HEK293 (cell line): ENCODE results near the gene KIF23.

Experiments used
- CTCF ChIA-PET: fragments of 350-600 bp; formaldehyde crosslinking; extraction: SDS; loops from one replicate; lab custom pipeline; 2021; ENCODE audit warnings: antibody characterized with exemption; lab: Yijun Ruan, JAX
- POLR2A ChIA-PET: fragments of 300-600 bp; formaldehyde crosslinking; extraction: SDS; loops from one replicate; lab custom pipeline; 2020; ENCODE audit warnings: antibody characterized with exemption, inconsistent platforms; lab: Yijun Ruan, JAX
- H3K27ac ChIP-seq: fragments of 200-500 bp; sonication (Bioruptor generic); 2 replicates; pipeline ENCODE4 v1.5.1; 2014; ENCODE audit warnings: low read depth, low read length, control low read depth, inconsistent platforms; ENCODE audit errors: extremely low read depth
- H3K36me3 ChIP-seq, 2 experiments: fragments of 200-500 bp in 1 of 2; sonication (Bioruptor generic) in 1 of 2; 1 replicate in 1 of 2; 2 replicates in 1 of 2; pipeline ENCODE4 v1.5.1; 2014 to 2017; ENCODE audit warnings: inconsistent platforms in 2 of 2, low read length in 2 of 2; ENCODE audit not compliant: control insufficient read depth in 2 of 2, insufficient read depth in 1 of 2
- H3K4me1 ChIP-seq: fragments of 200-500 bp; sonication (Bioruptor generic); 2 replicates; pipeline ENCODE4 v1.5.1; 2014; ENCODE audit warnings: mild to moderate bottlenecking, low read length, inconsistent platforms; ENCODE audit not compliant: control insufficient read depth, insufficient read depth
- H3K4me3 ChIP-seq: 2 replicates; pipeline ENCODE4 v1.5.1; 2011; ENCODE audit warnings: low read depth, mild to moderate bottlenecking, control low read depth, low read length, moderate library complexity
- H3K9me3 ChIP-seq: fragments of 200-500 bp; sonication (Bioruptor generic); 2 replicates; pipeline ENCODE4 v1.5.1; 2014; ENCODE audit warnings: low read depth, low read length, inconsistent platforms; ENCODE audit not compliant: control insufficient read depth, insufficient read depth
- HOXD13 ChIP-seq: sonication (generic); formaldehyde crosslinking; IDR thresholded peaks from 2 replicates; pipeline ENCODE4 v1.8.0; 2022; ENCODE audit warnings: missing genetic modification reagents, borderline replicate concordance
- PRDM10 ChIP-seq: fragments of 450-650 bp; formaldehyde crosslinking; IDR thresholded peaks from 2 replicates; pipeline ENCODE4 v1.5.1; 2016; ENCODE audit warnings: missing biosample characterization, missing genetic modification characterization
- PRDM2 ChIP-seq: fragments of 450-650 bp; formaldehyde crosslinking; IDR thresholded peaks from 2 replicates; pipeline ENCODE4 v1.5.1; 2016; ENCODE audit warnings: missing biosample characterization, missing genetic modification characterization, borderline replicate concordance
- PRDM4 ChIP-seq: fragments of 450-650 bp; formaldehyde crosslinking; IDR thresholded peaks from 2 replicates; pipeline ENCODE4 v1.5.1; 2017; ENCODE audit warnings: missing biosample characterization, missing genetic modification characterization
- ZBTB21 ChIP-seq: fragments of 450-650 bp; formaldehyde crosslinking; IDR thresholded peaks from 2 replicates; pipeline ENCODE4 v1.5.1; 2017; ENCODE audit warnings: missing biosample characterization, missing genetic modification characterization
- ZBTB44 ChIP-seq: fragments of 450-650 bp; IDR thresholded peaks from 2 replicates; pipeline ENCODE4 v1.5.1; 2018; ENCODE audit warnings: missing biosample characterization, mild to moderate bottlenecking, missing genetic modification characterization
- ZNF148 ChIP-seq: fragments of 450-650 bp; formaldehyde crosslinking; IDR thresholded peaks from 2 replicates; pipeline ENCODE4 v1.5.0; 2017; ENCODE audit warnings: missing biosample characterization, missing genetic modification characterization, borderline replicate concordance
- ZNF510 ChIP-seq: fragments of 450-650 bp; formaldehyde crosslinking; IDR thresholded peaks from 2 replicates; pipeline ENCODE4 v1.5.1; 2018; ENCODE audit warnings: mild to moderate bottlenecking, missing genetic modification characterization, missing biosample characterization; ENCODE audit not compliant: insufficient replicate concordance
- ZNF707 ChIP-seq: fragments of 450-650 bp; formaldehyde crosslinking; IDR thresholded peaks from 2 replicates; pipeline ENCODE4 v1.5.1; 2016; ENCODE audit warnings: missing biosample characterization, missing genetic modification characterization
- TF ChIP-seq, protein P1 (sequence below): fragments of 450-650 bp; formaldehyde crosslinking; conservative IDR thresholded peaks from 2 replicates; pipeline ENCODE4 v1.5.1; 2016; ENCODE audit warnings: low read depth, missing biosample characterization, missing genetic modification characterization

The KIF23 gene

GRCh38 chr15:69415381-69415780 lies 1.2 kb downstream of the KIF23 start:
- H3K36me3 ChIP-seq = peaks cover 34 to 40% of the 10 kb centered on the region in 2 experiments
- no peak for TF ChIP-seq ZNF148 (tag by site-specific recombination)
- no peak for TF ChIP-seq ZNF510 (tag by site-specific recombination)
- TF ChIP-seq PRDM10 (tag by site-specific recombination) = peak; percentile 82
- TF ChIP-seq ZBTB44 (tag by site-specific recombination) = no peak
- TF ChIP-seq, protein P1, sequence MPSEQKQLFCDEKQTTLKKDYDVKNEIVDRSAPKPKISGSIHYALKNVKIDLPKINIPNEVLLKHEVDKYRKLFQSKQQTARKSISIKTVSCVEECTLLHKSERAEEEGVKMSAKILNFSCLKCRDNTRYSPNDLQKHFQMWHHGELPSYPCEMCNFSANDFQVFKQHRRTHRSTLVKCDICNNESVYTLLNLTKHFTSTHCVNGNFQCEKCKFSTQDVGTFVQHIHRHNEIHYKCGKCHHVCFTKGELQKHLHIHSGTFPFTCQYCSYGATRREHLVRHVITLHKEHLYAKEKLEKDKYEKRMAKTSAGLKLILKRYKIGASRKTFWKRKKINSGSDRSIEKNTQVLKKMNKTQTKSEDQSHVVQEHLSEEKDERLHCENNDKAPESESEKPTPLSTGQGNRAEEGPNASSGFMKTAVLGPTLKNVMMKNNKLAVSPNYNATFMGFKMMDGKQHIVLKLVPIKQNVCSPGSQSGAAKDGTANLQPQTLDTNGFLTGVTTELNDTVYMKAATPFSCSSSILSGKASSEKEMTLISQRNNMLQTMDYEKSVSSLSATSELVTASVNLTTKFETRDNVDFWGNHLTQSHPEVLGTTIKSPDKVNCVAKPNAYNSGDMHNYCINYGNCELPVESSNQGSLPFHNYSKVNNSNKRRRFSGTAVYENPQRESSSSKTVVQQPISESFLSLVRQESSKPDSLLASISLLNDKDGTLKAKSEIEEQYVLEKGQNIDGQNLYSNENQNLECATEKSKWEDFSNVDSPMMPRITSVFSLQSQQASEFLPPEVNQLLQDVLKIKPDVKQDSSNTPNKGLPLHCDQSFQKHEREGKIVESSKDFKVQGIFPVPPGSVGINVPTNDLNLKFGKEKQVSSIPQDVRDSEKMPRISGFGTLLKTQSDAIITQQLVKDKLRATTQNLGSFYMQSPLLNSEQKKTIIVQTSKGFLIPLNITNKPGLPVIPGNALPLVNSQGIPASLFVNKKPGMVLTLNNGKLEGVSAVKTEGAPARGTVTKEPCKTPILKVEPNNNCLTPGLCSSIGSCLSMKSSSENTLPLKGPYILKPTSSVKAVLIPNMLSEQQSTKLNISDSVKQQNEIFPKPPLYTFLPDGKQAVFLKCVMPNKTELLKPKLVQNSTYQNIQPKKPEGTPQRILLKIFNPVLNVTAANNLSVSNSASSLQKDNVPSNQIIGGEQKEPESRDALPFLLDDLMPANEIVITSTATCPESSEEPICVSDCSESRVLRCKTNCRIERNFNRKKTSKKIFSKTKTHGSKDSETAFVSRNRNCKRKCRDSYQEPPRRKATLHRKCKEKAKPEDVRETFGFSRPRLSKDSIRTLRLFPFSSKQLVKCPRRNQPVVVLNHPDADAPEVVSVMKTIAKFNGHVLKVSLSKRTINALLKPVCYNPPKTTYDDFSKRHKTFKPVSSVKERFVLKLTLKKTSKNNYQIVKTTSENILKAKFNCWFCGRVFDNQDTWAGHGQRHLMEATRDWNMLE (tag by site-specific recombination) = no peak
- no peak for TF ChIP-seq ZBTB21
- CTCF ChIA-PET = interaction anchor here (0.6 to 2.0 kb wide), 3 partner anchors 16 to 21 kb away, joined by 3 to 10 read pairs (median 3); no protein-coding TSS in a partner anchor
- no peak overlapping the region for H3K27ac ChIP-seq
- peaks cover 12% of the 10 kb centered on the region for H3K4me1 ChIP-seq
- POLR2A ChIA-PET = interaction anchor here (0.9 to 2.5 kb wide), 8 partner anchors 8 to 53 kb away, joined by 3 to 30 read pairs (median 8); partner anchors contain the start of gene RPLP1
- peak overlapping the region; percentile 93 for H3K4me3 ChIP-seq
- H3K9me3 ChIP-seq = no peaks in the 10 kb centered on the region

- no peak overlapping the region for H3K4me3 ChIP-seq
- no peaks in the 10 kb centered on the region for H3K9me3 ChIP-seq
- POLR2A ChIA-PET = interaction anchor here (1.1 kb wide), 2 partner anchors 35 to 40 kb away, joined by 3 to 6 read pairs; partner anchors contain the start of gene RPLP1
- peaks cover 56 to 62% of the 10 kb centered on the region in 2 experiments for H3K36me3 ChIP-seq
- no peak overlapping the region for H3K27ac ChIP-seq
- CTCF ChIA-PET = interaction anchor here (2.3 kb wide), 1 partner anchor 14 kb away, joined by 8 read pairs; no protein-coding TSS in a partner anchor
- peaks cover 12% of the 10 kb centered on the region for H3K4me1 ChIP-seq
- TF ChIP-seq HOXD13 (no peak), ZNF707 (tag by site-specific recombination) (no peak), PRDM2 (tag by site-specific recombination) (no peak), PRDM4 (tag by site-specific recombination) (no peak)
Measured at GRCh38 chr15:69417581-69417980, 3.4 kb downstream of the KIF23 start.
